GM12892 (cell line): ENCODE data around the gene PTPN21.

Experiments used
- POLR2A ChIP-seq: IDR thresholded peaks from 2 replicates; pipeline ENCODE4 v1.6.1; 2011; ENCODE audit warnings: low read depth, low read length, control low read depth
- POLR2AphosphoS5 ChIP-seq: IDR thresholded peaks from 2 replicates; pipeline ENCODE4 v1.6.1; 2011; ENCODE audit warnings: low read depth, low read length, control low read depth
- TAF1 ChIP-seq: IDR thresholded peaks from 2 replicates; pipeline ENCODE4 v1.6.1; 2011; ENCODE audit warnings: low read depth, mild to moderate bottlenecking, control low read depth, low read length, borderline replicate concordance

GRCh38 chr14:88454886-88455285 is 99.9 kb downstream of the PTPN21 start:
- TF ChIP-seq POLR2AphosphoS5 (no peak), TAF1 (no peak), POLR2A (no peak)
